ENCODE results near the gene MPV17.
"Not testable (repeated sequence)": the region's sequence is repeated elsewhere in the genome, so short reads cannot be mapped to it uniquely, and the experiment has no call there.

The MPV17 gene

GRCh38 chr2:27322766-27323595 is at the start of gene MPV17:
Gene MPV17 (minus strand): TSS chr2:27323097. CDS start chr2:27322517, 580 bp downstream.
- DNase-seq: peak; percentile 91

GRCh38 chr2:27370816-27371620 is 48.1 kb upstream of the MPV17 start:
- peak; percentile 35 for DNase-seq

- DNase-seq: peak; percentile 100
Observed at GRCh38 chr2:27370026-27370815, 47.3 kb upstream of the MPV17 start, which contains the start of the genes EIF2B4 and SNX17. Gene EIF2B4 (minus strand): TSS chr2:27370338. CDS start chr2:27370314, 24 bp downstream. Gene SNX17 (plus strand): TSS chr2:27370616. CDS start chr2:27370744, 128 bp downstream.

- DNase-seq: no peak
Observed at GRCh38 chr2:27369471-27370025, 46.7 kb upstream of the MPV17 start.

- DNase-seq: no peak
Observed at GRCh38 chr2:27363933-27364332, 41.0 kb upstream of the MPV17 start.

GRCh38 chr2:27362678-27363420 is 40.0 kb upstream of the MPV17 start:
- no peak for DNase-seq

- peak; percentile 93 for DNase-seq
Observed at GRCh38 chr2:27356382-27357181, 33.7 kb upstream of the MPV17 start, which contains the start of gene GTF3C2. Gene GTF3C2 (minus strand): TSS chr2:27356764. CDS start chr2:27343554, 13,210 bp downstream.

GRCh38 chr2:27356056-27356381 is 33.1 kb upstream of the MPV17 start:
- DNase-seq: no peak

- no peak for DNase-seq
Observed at GRCh38 chr2:27354597-27354927, 31.7 kb upstream of the MPV17 start.

- no peak for DNase-seq
Observed at GRCh38 chr2:27353762-27354596, 31.1 kb upstream of the MPV17 start.

- DNase-seq: not testable (repeated sequence)
Observed at GRCh38 chr2:27353386-27353761, 30.5 kb upstream of the MPV17 start.

GRCh38 chr2:27351802-27352598 is 29.1 kb upstream of the MPV17 start:
- no peak for DNase-seq

GRCh38 chr2:27350106-27350693 is 27.3 kb upstream of the MPV17 start:
- DNase-seq: no peak

GRCh38 chr2:27347641-27348040 is 24.7 kb upstream of the MPV17 start:
- DNase-seq: no peak

- no peak for DNase-seq
Observed at GRCh38 chr2:27336173-27336572, 13.3 kb upstream of the MPV17 start.

GRCh38 chr2:27335311-27335710 is 12.4 kb upstream of the MPV17 start:
- no peak for DNase-seq

- no peak for DNase-seq
Observed at GRCh38 chr2:27324720-27325119, 1.8 kb upstream of the MPV17 start.

- DNase-seq: no peak
Observed at GRCh38 chr2:27323596-27324285, 844 bp upstream of the MPV17 start.

Data from activated naive CD4-positive, alpha-beta T cell treated with Interleukin-2 at 50 U/mL for 16 hours (primary cell).